Measurements from ENCODE around the gene PRSS8. TPM values are rescaled to one million over a fixed set of nuclear protein-coding genes. Genes with fewer than 3 reads are reported as not detected.

PRSS8 gene
- total RNA-seq, 1 donor from 2014 or later = 146 TPM

- no peak for TF ChIP-seq CTCF (IDR thresholded peaks at IDR 0.05; ENCODE audit: insufficient read depth, low read length, poor library complexity, severe bottlenecking)
- Histone ChIP-seq H3K36me3 (ENCODE audit: control insufficient read depth, insufficient read depth, low read length) (peaks cover 1% of the 10 kb centered on the region), H3K27me3 (ENCODE audit: control insufficient read depth, insufficient read depth, low read length) (no peaks in the 10 kb centered on the region), H3K4me3 (ENCODE audit: low read depth, low read length) (no peak overlapping the region)
- DNase-seq (ENCODE audit: low read depth) = no peak
These were observed 15.4 kb downstream of the PRSS8 start for GRCh38 chr16:31120129-31120528.

- no peaks in the 10 kb centered on the region for H3K27me3 ChIP-seq (ENCODE audit: control insufficient read depth, insufficient read depth, low read length)
- peak overlapping the region; percentile 48 for H3K4me3 ChIP-seq (ENCODE audit: low read depth, low read length)
- peaks cover 1% of the 10 kb centered on the region for H3K36me3 ChIP-seq (ENCODE audit: control insufficient read depth, insufficient read depth, low read length)
- no peak for DNase-seq (ENCODE audit: low read depth)
- TF ChIP-seq CTCF (IDR thresholded peaks at IDR 0.05; ENCODE audit: insufficient read depth, low read length, poor library complexity, severe bottlenecking) = no peak
These were observed 17.0 kb downstream of the PRSS8 start for GRCh38 chr16:31118223-31119155.

- H3K36me3 ChIP-seq (ENCODE audit: control insufficient read depth, insufficient read depth, low read length) = peaks cover 1% of the 10 kb centered on the region
- no peak for TF ChIP-seq CTCF (IDR thresholded peaks at IDR 0.05; ENCODE audit: insufficient read depth, low read length, poor library complexity, severe bottlenecking)
- peak; percentile 96 for DNase-seq (ENCODE audit: low read depth)
- H3K27me3 ChIP-seq (ENCODE audit: control insufficient read depth, insufficient read depth, low read length) = no peaks in the 10 kb centered on the region
- peak within 1 kb of the TSS; percentile 48 for H3K4me3 ChIP-seq (ENCODE audit: low read depth, low read length)
These were observed 17.9 kb downstream of the PRSS8 start, which contains the start of gene KAT8 for GRCh38 chr16:31117384-31118222. Gene KAT8, plus strand, starts transcription at chr16:31117664. Its CDS starts 18 bp downstream, at chr16:31117682.

- Histone ChIP-seq H3K4me3 (ENCODE audit: low read depth, low read length) (no peak overlapping the region), H3K36me3 (ENCODE audit: control insufficient read depth, insufficient read depth, low read length) (peaks cover 2% of the 10 kb centered on the region), H3K27me3 (ENCODE audit: control insufficient read depth, insufficient read depth, low read length) (no peaks in the 10 kb centered on the region)
- DNase-seq (ENCODE audit: low read depth) = no peak
- no peak for TF ChIP-seq CTCF (IDR thresholded peaks at IDR 0.05; ENCODE audit: insufficient read depth, low read length, poor library complexity, severe bottlenecking)
These were observed 21.1 kb downstream of the PRSS8 start for GRCh38 chr16:31114468-31114867.

- no peak for TF ChIP-seq CTCF (IDR thresholded peaks at IDR 0.05; ENCODE audit: insufficient read depth, low read length, poor library complexity, severe bottlenecking)
- Histone ChIP-seq H3K4me3 (ENCODE audit: low read depth, low read length) (no peak overlapping the region), H3K36me3 (ENCODE audit: control insufficient read depth, insufficient read depth, low read length) (peaks cover 2% of the 10 kb centered on the region), H3K27me3 (ENCODE audit: control insufficient read depth, insufficient read depth, low read length) (no peaks in the 10 kb centered on the region)
- DNase-seq (ENCODE audit: low read depth) = peak; percentile 79
These were observed 22.1 kb downstream of the PRSS8 start for GRCh38 chr16:31113121-31114120.

Data from kidney epithelial cell (primary cell).